HG03159 (cell line): ENCODE data around the gene PADI6.

Experiments used
- ATAC-seq: cut with Tn5 transposase; IDR thresholded peaks from one replicate; pipeline ENCODE4 v1.9.1; 2021; ENCODE audit warnings: mild to moderate bottlenecking, moderate library complexity; ENCODE audit not compliant: unreplicated experiment

Gene PADI6

GRCh38 chr1:17356387-17357026 is 15.5 kb upstream of the PADI6 start:
- no peak for ATAC-seq

DNA sequence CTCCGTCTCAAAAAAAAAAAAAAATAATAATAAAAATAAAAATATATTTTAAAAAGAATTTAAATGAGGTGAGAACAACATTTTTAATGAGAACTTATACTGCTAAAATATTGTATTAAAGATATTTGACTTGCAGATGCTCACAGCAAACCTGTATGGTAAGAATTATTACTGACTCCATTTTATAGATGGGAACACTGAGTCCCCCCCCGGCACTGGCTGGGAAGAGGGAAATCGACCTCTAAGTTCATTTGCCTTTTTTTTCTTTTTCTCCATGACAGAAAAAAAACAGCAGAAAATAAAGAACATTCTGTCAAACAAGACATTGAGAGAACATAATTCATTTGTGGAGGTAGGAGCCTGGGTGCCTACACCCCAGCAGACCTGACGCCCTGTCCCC is 13.4 kb upstream of the PADI6 start:
- ATAC-seq: no peak

DNA sequence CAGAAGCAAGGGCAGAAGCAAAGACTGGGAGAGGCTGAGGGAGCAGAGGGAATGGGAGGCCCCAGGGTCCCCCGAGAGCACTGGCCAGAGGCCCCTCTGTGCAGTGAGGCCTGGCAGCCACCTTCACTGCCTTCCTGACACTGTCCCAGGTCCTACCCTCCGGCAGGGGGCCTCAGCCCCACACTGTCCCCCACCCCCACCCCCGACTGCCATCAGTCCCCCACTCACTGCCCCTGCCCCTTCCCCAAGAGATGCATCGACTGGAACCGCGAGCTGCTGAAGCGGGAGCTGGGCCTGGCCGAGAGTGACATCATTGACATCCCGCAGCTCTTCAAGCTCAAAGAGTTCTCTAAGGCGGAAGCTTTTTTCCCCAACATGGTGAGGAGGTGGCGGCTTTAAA is 13.0 kb upstream of the PADI6 start:
- no peak for ATAC-seq

- ATAC-seq: no peak
Observed at GRCh38 chr1:17359808-17360207, 12.2 kb upstream of the PADI6 start.

DNA sequence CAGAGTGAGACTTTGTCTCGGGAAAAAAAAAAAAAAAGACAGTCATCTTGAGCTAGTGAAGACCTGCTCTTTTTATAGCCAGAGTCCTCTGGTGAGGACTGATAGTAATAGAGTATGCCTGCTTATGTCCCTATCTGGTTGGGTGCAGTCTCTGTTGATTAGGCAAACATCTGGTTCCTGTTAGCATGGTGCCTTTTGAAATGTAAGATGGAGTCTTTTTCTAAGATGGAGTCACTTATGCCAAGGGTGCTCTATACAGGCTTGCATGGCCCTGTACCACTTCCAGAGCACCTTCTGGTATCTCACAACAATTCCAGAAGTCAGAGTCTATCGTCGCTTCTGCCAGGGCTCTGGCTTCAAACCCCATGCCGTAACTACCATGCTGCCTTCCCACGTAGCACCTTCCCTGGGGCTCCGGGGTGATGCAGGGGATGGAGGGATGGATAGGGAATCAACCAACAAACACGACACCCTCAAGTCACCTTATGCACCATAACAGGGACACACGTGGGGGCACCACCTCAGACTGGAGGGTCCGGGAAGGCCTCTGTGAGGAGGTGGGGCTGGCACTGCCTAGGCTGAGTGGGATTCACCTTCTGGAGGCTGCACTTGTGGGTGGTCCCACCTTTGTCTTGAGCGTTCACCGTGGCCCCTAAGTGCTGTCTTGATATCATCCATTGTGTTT is 11.6 kb upstream of the PADI6 start:
- ATAC-seq: no peak

GRCh38 chr1:17361687-17362086 is 10.3 kb upstream of the PADI6 start:
- no peak for ATAC-seq

DNA sequence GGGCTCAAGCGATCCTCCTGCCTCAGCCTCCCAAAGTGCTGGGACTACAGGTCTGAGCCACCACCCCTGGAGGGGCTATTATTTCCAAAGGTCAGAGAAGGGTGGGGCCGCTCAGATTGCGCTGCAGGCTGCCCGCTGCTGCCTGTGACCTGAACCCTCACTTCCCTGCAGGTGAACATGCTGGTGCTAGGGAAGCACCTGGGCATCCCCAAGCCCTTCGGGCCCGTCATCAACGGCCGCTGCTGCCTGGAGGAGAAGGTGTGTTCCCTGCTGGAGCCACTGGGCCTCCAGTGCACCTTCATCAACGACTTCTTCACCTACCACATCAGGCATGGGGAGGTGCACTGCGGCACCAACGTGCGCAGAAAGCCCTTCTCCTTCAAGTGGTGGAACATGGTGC is 8.6 kb upstream of the PADI6 start:
- no peak for ATAC-seq

- no peak for ATAC-seq
Observed at GRCh38 chr1:17363771-17364170, 8.2 kb upstream of the PADI6 start.

- ATAC-seq: no peak
Observed at GRCh38 chr1:17365293-17365692, 6.7 kb upstream of the PADI6 start.

DNA sequence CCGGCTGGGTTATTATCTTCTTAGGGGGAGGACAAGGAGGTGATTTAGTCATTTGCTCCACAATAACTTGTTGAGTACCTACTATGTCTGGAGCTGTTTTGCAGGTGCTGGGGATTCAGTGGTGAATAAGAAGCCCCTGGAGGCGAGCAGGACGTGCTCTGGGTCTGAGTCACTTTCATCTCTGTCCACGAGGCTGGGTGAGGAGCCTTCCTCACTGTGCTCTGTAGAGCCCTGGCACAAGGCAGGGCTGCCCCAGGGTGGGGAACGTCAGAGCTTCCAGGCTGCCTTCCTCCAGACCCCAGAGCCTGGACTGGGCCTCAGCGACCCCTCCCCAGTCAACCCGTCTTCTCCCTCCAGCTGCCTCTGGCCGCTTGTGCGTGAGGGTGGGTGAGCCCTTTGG is 2.5 kb upstream of the PADI6 start:
- no peak for ATAC-seq

GRCh38 chr1:17370618-17371017 is 1.4 kb upstream of the PADI6 start:
- ATAC-seq: no peak

- no peak for ATAC-seq
Observed at GRCh38 chr1:17372955-17373354, 959 bp downstream of the PADI6 start.

DNA sequence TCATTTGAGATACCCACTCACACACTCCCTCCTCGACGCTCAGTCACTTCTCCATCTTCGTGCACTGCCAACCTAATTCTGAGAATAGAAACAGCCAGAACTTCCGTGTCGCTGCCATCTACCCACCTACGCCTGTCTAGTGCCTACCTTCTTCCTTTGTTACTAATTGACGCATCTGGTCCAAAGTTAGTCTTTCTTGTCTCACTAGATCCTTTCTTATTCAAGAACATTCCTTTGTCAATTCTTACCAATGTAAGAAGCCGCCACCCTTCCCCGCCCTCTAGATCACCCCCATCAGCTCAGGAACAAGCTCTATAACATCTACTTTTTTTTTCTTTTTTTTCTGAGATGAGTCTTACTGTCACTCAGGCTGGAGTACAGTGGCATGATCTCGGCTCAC is 3.7 kb downstream of the PADI6 start:
- no peak for ATAC-seq

DNA sequence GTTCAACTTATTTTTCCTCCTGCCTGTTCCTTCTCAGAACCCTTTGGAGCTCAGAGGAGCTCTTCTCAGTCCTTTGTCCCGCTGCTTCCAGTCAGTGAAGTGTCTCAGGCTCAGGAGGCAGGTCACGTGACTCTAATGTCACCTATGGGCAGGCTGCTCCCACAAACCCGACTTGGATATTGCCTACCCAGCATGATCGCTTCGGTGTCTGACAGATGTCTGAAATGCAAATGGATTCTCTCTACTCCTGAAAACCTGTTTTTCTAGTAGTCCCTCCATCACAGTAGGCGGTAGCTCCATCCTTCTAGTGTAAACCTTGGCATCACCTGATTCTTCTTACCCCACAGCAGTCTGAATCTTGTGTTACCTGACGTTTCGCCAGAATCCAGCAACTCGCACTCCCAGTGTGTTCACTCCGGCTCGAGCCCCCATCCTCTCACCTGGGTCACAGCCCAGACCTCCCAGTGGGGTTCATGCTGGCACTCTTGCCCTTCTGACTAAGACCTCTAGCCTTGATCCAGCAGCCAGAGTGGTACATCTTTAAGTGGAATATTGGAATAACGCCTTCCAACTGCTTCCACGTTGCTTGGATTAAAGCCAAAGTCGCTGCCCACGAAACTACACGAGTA is 5.4 kb downstream of the PADI6 start:
- no peak for ATAC-seq

- no peak for ATAC-seq
Observed at GRCh38 chr1:17381161-17381560, 9.2 kb downstream of the PADI6 start.

- no peak for ATAC-seq
Observed at GRCh38 chr1:17392199-17392740, 20.3 kb downstream of the PADI6 start.

DNA sequence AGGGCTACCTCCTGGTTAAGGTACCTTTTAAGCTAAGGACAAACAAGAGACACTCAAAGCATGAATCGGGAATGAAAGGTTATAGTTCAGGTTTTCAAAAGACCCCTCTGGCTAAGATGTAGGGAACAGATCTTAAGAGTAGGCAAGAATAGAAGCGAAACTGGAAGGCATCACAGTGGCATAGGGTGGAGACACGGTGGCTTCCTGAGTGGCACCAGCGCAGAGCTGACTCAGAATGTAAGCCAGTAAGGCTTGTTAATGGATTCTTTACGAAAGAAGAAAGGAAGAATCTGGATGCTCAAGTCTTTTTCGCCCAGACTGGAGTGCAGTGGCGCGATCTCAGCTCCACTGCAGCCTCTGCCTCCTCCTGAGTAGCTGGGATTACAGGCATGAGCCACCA is 21.2 kb downstream of the PADI6 start:
- no peak for ATAC-seq

DNA sequence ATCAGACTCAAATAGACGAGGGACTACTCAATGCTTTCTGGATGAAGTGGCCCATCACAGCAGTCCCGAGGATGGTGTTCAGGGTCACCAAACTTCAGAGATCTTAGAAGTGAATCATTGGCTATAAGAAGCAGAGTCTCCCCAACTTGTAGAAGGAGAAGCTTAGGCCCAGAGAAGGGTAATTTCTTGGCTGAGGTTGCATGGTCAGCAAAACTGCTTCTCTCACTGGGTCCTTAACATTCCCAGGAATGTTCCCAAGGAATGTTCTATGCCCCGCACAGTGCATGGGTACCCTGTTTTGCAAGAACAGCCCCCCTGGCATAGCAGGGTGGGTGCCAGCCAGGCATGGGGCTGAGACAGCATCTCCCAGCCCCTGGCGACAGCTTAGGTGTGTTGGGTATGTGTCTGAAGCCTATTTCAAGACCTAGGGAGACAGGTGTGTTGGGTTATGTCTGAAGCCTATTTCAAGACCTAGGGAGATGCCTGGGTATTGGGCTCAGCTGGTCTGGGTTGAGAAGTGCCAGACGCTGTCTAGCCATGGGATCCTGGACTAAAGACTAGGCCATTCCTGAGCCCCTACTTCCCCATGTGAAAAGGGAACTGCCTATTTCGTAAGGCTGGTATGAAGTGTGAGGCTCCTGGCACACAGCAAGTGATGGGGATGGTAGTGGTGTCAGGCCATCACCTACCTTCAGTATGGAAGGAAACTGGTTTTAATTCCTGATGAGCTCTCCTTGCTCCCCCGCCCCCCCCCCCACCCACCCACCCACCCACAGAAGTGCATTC is 26.1 kb downstream of the PADI6 start:
- ATAC-seq: no peak

DNA sequence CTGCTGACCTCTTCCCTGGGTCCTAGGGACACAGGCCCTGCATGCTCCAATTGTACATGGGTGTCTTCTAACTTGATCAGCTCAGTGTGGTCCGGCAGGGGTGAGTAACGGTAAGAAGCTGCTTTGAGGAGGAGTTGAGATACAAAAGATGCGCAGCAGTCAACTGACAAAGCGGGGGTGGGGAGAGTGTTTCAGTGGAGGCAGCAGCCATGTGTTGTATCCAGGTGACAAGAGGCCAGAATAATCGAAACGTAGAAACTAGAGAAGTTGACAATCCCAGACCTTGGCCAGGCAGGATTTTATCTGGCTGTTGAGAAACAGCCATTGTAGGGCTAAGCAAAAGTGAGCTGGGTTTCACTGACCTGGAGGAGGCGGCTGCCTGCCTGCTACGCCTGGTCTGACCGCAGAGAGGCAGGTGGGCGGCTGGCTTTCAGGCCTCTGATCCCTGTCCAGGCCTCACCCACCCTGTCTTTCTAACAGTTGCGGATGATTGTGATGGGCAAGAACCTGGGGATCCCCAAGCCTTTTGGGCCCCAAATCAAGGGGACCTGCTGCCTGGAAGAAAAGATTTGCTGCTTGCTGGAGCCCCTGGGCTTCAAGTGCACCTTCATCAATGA is 28.8 kb downstream of the PADI6 start:
- no peak for ATAC-seq

- no peak for ATAC-seq
Observed at GRCh38 chr1:17401841-17402240, 29.8 kb downstream of the PADI6 start.

DNA sequence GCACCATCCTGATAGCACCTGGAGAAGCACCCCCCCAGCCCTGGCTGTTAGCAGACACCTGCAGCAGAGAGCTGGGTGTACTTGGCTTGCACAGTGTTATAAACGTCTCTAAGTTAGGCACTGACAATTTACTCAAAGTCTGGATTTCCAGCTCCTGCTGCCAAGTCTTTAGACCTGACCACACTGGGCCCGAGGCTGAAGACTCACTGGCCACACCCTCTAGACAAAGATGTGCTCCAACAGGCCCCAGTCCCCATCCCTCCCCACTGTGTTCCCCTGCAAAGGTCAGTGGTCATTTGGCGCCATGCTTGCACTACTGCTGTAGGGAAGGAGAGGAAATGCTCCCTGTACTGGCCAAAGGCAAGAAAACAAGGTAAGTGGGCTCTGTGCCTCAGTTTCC is 31.1 kb downstream of the PADI6 start:
- ATAC-seq: no peak
